SK-N-SH treated with all-trans-retinoic acid at 6 μM for 48 hours (cell line): ENCODE data around the gene TEX11.

Source experiments
- ARNTL ChIP-seq: fragments of 450-650 bp; formaldehyde crosslinking; IDR thresholded peaks from 2 replicates; pipeline ENCODE4 v1.5.0; 2020; ENCODE audit warnings: low read depth, mild to moderate bottlenecking, moderate library complexity, borderline replicate concordance
- ESRRG ChIP-seq: fragments of 250-450 bp; sonication (Bioruptor Pico); IDR thresholded peaks from 2 replicates; pipeline ENCODE4 v1.6.1; 2021; ENCODE audit warnings: mild to moderate bottlenecking
- GLIS3 ChIP-seq: fragments of 250-450 bp; sonication (Bioruptor Pico); IDR thresholded peaks from 2 replicates; pipeline ENCODE4 v1.5.0; 2020; ENCODE audit warnings: mild to moderate bottlenecking, moderate library complexity
- OSR1 ChIP-seq: fragments of 250-450 bp; sonication (Bioruptor Pico); IDR thresholded peaks from 2 replicates; pipeline ENCODE4 v1.8.0; 2022; ENCODE audit warnings: moderate library complexity, mild to moderate bottlenecking, inconsistent platforms
- PPARA ChIP-seq: fragments of 250-450 bp; sonication (Bioruptor Pico); IDR thresholded peaks from 2 replicates; pipeline ENCODE4 v1.5.0; 2020; ENCODE audit warnings: mild to moderate bottlenecking, borderline replicate concordance
- ZFP3 ChIP-seq: fragments of 250-450 bp; sonication (Bioruptor Pico); IDR thresholded peaks from 2 replicates; pipeline ENCODE4 v1.5.0; 2020; ENCODE audit warnings: mild to moderate bottlenecking, moderate library complexity
- ZFP30 ChIP-seq: fragments of 450-650 bp; formaldehyde crosslinking; IDR thresholded peaks from 2 replicates; pipeline ENCODE4 v1.5.0; 2022; ENCODE audit warnings: mild to moderate bottlenecking, moderate library complexity
- ZNF565 ChIP-seq: fragments of 450-650 bp; formaldehyde crosslinking; conservative IDR thresholded peaks from 2 replicates; pipeline ENCODE4 v1.5.0; 2020; ENCODE audit warnings: low read depth, mild to moderate bottlenecking, moderate library complexity
- ZNF70 ChIP-seq: fragments of 450-650 bp; formaldehyde crosslinking; IDR thresholded peaks from 2 replicates; pipeline ENCODE4 v1.5.0; 2020; ENCODE audit warnings: mild to moderate bottlenecking, moderate library complexity
- ZNF8 ChIP-seq: fragments of 450-650 bp; formaldehyde crosslinking; IDR thresholded peaks from 2 replicates; pipeline ENCODE4 v1.5.0; 2020; ENCODE audit warnings: mild to moderate bottlenecking, moderate library complexity
- TF ChIP-seq, protein P1 (sequence below): fragments of 250-450 bp; sonication (Bioruptor Pico); IDR thresholded peaks from 2 replicates; pipeline ENCODE4 v1.8.0; 2020; ENCODE audit warnings: mild to moderate bottlenecking, moderate library complexity, borderline replicate concordance
- TF ChIP-seq, protein P2 (sequence below): fragments of 250-450 bp; sonication (Bioruptor Pico); IDR thresholded peaks from 2 replicates; pipeline ENCODE4 v1.8.0; 2021; ENCODE audit warnings: low read depth, mild to moderate bottlenecking, moderate library complexity, borderline replicate concordance
- TF ChIP-seq, protein P3 (sequence below): fragments of 250-450 bp; sonication (Bioruptor Pico); IDR thresholded peaks from 2 replicates; pipeline ENCODE4 v1.5.1; 2020; ENCODE audit warnings: low read depth, mild to moderate bottlenecking, moderate library complexity
- TF ChIP-seq, protein P4 (sequence below): fragments of 250-450 bp; sonication (Bioruptor Pico); IDR thresholded peaks from 2 replicates; pipeline ENCODE4 v1.5.0; 2020; ENCODE audit warnings: mild to moderate bottlenecking, moderate library complexity

DNA sequence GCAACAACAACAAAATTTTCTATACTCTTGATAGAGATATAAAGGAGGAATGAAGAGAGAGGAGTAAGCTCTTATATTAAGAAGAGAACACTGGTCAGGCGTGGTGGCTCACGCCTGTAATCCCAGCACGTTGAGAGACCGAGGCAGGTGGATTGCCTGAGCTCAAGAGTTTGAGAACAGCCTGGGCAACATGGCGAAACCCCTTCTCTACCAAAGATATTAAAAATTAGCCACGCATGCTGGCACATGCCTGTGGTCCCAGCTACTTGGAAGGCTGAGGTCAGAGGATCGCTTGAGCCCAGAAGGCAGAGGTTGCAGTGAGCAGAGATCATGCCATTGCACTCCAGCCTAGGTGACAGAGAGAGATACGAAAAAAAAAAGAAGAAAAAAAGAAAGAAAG, 102.4 kb downstream of the TEX11 start:
- TF ChIP-seq ZFP30: no peak
- TF ChIP-seq ARNTL (CRISPR knock-in tag): no peak
- TF ChIP-seq ZFP3 (CRISPR knock-in tag): no peak
- TF ChIP-seq ESRRG (CRISPR knock-in tag): no peak
- TF ChIP-seq, protein P1, sequence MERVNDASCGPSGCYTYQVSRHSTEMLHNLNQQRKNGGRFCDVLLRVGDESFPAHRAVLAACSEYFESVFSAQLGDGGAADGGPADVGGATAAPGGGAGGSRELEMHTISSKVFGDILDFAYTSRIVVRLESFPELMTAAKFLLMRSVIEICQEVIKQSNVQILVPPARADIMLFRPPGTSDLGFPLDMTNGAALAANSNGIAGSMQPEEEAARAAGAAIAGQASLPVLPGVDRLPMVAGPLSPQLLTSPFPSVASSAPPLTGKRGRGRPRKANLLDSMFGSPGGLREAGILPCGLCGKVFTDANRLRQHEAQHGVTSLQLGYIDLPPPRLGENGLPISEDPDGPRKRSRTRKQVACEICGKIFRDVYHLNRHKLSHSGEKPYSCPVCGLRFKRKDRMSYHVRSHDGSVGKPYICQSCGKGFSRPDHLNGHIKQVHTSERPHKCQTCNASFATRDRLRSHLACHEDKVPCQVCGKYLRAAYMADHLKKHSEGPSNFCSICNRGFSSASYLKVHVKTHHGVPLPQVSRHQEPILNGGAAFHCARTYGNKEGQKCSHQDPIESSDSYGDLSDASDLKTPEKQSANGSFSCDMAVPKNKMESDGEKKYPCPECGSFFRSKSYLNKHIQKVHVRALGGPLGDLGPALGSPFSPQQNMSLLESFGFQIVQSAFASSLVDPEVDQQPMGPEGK (CRISPR knock-in tag): no peak
- TF ChIP-seq PPARA: no peak
- TF ChIP-seq, protein P2, sequence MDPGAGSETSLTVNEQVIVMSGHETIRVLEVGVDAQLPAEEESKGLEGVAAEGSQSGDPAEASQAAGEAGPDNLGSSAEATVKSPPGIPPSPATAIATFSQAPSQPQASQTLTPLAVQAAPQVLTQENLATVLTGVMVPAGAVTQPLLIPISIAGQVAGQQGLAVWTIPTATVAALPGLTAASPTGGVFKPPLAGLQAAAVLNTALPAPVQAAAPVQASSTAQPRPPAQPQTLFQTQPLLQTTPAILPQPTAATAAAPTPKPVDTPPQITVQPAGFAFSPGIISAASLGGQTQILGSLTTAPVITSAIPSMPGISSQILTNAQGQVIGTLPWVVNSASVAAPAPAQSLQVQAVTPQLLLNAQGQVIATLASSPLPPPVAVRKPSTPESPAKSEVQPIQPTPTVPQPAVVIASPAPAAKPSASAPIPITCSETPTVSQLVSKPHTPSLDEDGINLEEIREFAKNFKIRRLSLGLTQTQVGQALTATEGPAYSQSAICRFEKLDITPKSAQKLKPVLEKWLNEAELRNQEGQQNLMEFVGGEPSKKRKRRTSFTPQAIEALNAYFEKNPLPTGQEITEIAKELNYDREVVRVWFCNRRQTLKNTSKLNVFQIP: no peak
- TF ChIP-seq, protein P3, sequence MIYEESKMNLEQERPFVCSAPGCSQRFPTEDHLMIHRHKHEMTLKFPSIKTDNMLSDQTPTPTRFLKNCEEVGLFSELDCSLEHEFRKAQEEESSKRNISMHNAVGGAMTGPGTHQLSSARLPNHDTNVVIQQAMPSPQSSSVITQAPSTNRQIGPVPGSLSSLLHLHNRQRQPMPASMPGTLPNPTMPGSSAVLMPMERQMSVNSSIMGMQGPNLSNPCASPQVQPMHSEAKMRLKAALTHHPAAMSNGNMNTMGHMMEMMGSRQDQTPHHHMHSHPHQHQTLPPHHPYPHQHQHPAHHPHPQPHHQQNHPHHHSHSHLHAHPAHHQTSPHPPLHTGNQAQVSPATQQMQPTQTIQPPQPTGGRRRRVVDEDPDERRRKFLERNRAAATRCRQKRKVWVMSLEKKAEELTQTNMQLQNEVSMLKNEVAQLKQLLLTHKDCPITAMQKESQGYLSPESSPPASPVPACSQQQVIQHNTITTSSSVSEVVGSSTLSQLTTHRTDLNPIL (CRISPR knock-in tag): no peak
- TF ChIP-seq OSR1: no peak
- no peak for TF ChIP-seq ZNF8 (CRISPR knock-in tag)
- TF ChIP-seq ZNF565: no peak
- TF ChIP-seq ZNF70 (CRISPR knock-in tag): no peak
- TF ChIP-seq, protein P4, sequence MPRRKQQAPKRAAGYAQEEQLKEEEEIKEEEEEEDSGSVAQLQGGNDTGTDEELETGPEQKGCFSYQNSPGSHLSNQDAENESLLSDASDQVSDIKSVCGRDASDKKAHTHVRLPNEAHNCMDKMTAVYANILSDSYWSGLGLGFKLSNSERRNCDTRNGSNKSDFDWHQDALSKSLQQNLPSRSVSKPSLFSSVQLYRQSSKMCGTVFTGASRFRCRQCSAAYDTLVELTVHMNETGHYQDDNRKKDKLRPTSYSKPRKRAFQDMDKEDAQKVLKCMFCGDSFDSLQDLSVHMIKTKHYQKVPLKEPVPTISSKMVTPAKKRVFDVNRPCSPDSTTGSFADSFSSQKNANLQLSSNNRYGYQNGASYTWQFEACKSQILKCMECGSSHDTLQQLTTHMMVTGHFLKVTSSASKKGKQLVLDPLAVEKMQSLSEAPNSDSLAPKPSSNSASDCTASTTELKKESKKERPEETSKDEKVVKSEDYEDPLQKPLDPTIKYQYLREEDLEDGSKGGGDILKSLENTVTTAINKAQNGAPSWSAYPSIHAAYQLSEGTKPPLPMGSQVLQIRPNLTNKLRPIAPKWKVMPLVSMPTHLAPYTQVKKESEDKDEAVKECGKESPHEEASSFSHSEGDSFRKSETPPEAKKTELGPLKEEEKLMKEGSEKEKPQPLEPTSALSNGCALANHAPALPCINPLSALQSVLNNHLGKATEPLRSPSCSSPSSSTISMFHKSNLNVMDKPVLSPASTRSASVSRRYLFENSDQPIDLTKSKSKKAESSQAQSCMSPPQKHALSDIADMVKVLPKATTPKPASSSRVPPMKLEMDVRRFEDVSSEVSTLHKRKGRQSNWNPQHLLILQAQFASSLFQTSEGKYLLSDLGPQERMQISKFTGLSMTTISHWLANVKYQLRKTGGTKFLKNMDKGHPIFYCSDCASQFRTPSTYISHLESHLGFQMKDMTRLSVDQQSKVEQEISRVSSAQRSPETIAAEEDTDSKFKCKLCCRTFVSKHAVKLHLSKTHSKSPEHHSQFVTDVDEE (CRISPR knock-in tag): no peak
- no peak for TF ChIP-seq GLIS3 (CRISPR knock-in tag)
